SU-DHL-6 (cell line): Measurements from ENCODE around the gene GFOD1.

Source experiments
- H2AFZ ChIP-seq: fragments of 200-600 bp; sonication (generic); 2 replicates; pipeline ENCODE4 v1.6.1; 2014; ENCODE audit warnings: low read depth, mild to moderate bottlenecking, moderate library complexity, mixed read lengths, antibody characterized with exemption, low read length; ENCODE audit not compliant: severe bottlenecking
- H3F3A ChIP-seq: fragments of 200-600 bp; shearing (Covaris generic); 2 replicates; pipeline ENCODE4 v1.6.0; 2016; ENCODE audit warnings: antibody characterized with exemption, mild to moderate bottlenecking; ENCODE audit not compliant: insufficient read depth
- H3K27ac ChIP-seq: fragments of 200-600 bp; sonication (generic); 2 replicates; pipeline ENCODE4 v1.5.1; 2016; ENCODE audit warnings: low read depth, mild to moderate bottlenecking, low read length, moderate library complexity, mixed read lengths
- H3K27me3 ChIP-seq: fragments of 200-600 bp; sonication (generic), shearing (Covaris generic); 2 replicates; pipeline ENCODE4 v1.6.0; 2014; ENCODE audit warnings: mild to moderate bottlenecking, low read length
- H3K36me3 ChIP-seq: fragments of 200-600 bp; sonication (generic); 2 replicates; pipeline ENCODE4 v1.6.1; 2014; ENCODE audit warnings: mild to moderate bottlenecking, low read length, mixed read lengths
- H3K4me2 ChIP-seq: fragments of 300-600, 200-600 bp; shearing (Covaris generic), sonication (generic); 2 replicates; pipeline ENCODE4 v1.6.0; 2014; ENCODE audit warnings: low read length, low read depth, mild to moderate bottlenecking; ENCODE audit not compliant: poor library complexity, severe bottlenecking
- H3K4me3 ChIP-seq: fragments of 200-600 bp; sonication (generic); 2 replicates; pipeline ENCODE4 v1.5.1; 2014; ENCODE audit warnings: antibody characterized with exemption, low read length, mild to moderate bottlenecking, mixed read lengths; ENCODE audit not compliant: insufficient read depth, poor library complexity, severe bottlenecking
- H3K79me2 ChIP-seq: fragments of 200-600 bp; sonication (generic); 2 replicates; pipeline ENCODE4 v1.6.1; 2014; ENCODE audit warnings: mild to moderate bottlenecking, low read length, moderate library complexity; ENCODE audit not compliant: insufficient read depth
- H3K9ac ChIP-seq: fragments of 200-600 bp; sonication (generic); 2 replicates; pipeline ENCODE4 v1.7.0; 2014; ENCODE audit warnings: mild to moderate bottlenecking, low read length
- H3K9me2 ChIP-seq: fragments of 200-600 bp; sonication (generic); replicated peaks from 2 replicates; pipeline ENCODE4 v1.6.1; 2014; ENCODE audit warnings: low read length; ENCODE audit not compliant: insufficient read depth
- H3K9me3 ChIP-seq: fragments of 200-600 bp; sonication (generic); 2 replicates; pipeline ENCODE4 v1.6.1; 2014; ENCODE audit warnings: low read length, mixed read lengths; ENCODE audit not compliant: insufficient read depth
- H4K20me1 ChIP-seq: fragments of 200-600 bp; sonication (generic); 2 replicates; pipeline ENCODE4 v1.6.1; 2014; ENCODE audit warnings: low read depth, mild to moderate bottlenecking, antibody characterized with exemption, low read length, moderate library complexity, mixed read lengths
- EZH2phosphoT487 ChIP-seq: fragments of 200-600 bp; sonication (generic), shearing (Covaris generic); conservative IDR thresholded peaks from 2 replicates; pipeline ENCODE4 v1.6.1; 2018; ENCODE audit warnings: mild to moderate bottlenecking, antibody characterized with exemption, low read length, moderate library complexity, mixed read lengths
- TF ChIP-seq, protein P1 (sequence below): fragments of 200-600 bp; sonication (generic); IDR thresholded peaks from one replicate; pipeline ENCODE4 v1.5.1; 2017; ENCODE audit warnings: antibody characterized with exemption, mild to moderate bottlenecking, low read length, moderate library complexity; ENCODE audit not compliant: insufficient read depth, poor library complexity, severe bottlenecking

GFOD1 gene

DNA sequence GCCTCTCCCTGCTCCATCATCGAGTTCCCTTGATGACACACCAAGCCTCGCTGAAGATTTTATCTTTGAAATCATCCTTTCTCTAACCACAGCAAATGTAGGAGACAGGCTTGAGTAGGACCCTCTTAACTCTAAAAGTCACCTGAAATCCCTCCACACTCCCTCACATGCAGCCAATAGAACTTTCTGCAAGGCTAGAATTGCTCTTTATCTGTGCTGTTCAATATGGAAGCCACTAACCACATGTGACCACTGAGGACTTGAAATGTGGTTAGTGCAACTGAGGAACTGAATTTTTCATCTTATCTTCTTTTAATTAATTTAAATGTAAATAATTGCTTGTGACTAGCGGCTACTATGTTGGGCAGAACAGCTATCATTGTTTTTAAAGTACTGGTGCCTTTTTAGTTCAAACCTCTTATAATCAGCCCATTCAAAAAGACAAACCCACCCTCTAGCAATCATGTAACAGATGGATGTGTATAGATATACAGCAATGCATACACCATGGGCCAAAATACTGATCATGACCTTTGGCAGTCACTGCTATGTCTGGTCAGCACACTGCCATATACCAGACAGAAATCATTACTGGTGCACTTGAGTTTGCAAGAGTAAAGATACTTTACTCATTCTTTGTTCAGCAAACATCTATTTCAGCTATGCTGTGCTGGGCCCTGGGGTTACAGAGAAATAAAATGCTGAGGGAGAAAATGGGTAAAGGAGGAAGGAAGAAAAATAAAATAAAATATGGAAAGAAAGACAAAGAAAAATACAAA is 50.0 kb downstream of the GFOD1 start:
- H3K27me3 ChIP-seq, result no peaks in the 10 kb centered on the region
- H3K36me3 ChIP-seq, result no peaks in the 10 kb centered on the region
- H3K9ac ChIP-seq, result no peak overlapping the region
- TF ChIP-seq, protein P1, sequence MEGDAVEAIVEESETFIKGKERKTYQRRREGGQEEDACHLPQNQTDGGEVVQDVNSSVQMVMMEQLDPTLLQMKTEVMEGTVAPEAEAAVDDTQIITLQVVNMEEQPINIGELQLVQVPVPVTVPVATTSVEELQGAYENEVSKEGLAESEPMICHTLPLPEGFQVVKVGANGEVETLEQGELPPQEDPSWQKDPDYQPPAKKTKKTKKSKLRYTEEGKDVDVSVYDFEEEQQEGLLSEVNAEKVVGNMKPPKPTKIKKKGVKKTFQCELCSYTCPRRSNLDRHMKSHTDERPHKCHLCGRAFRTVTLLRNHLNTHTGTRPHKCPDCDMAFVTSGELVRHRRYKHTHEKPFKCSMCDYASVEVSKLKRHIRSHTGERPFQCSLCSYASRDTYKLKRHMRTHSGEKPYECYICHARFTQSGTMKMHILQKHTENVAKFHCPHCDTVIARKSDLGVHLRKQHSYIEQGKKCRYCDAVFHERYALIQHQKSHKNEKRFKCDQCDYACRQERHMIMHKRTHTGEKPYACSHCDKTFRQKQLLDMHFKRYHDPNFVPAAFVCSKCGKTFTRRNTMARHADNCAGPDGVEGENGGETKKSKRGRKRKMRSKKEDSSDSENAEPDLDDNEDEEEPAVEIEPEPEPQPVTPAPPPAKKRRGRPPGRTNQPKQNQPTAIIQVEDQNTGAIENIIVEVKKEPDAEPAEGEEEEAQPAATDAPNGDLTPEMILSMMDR, result no peak
- no peak for TF ChIP-seq EZH2phosphoT487
- no peaks in the 10 kb centered on the region for H3K79me2 ChIP-seq
- no peak overlapping the region for H3K4me3 ChIP-seq
- H2AFZ ChIP-seq, result no peak overlapping the region
- H3K4me2 ChIP-seq, result no peak overlapping the region
- no peaks in the 10 kb centered on the region for H3K9me3 ChIP-seq
- H3K9me2 ChIP-seq, result no peaks in the 10 kb centered on the region
- H3F3A ChIP-seq, result no peaks in the 10 kb centered on the region
- H4K20me1 ChIP-seq, result peaks cover 7% of the 10 kb centered on the region; the same call in 1 of the 2 replicates
- H3K27ac ChIP-seq, result no peak overlapping the region

DNA sequence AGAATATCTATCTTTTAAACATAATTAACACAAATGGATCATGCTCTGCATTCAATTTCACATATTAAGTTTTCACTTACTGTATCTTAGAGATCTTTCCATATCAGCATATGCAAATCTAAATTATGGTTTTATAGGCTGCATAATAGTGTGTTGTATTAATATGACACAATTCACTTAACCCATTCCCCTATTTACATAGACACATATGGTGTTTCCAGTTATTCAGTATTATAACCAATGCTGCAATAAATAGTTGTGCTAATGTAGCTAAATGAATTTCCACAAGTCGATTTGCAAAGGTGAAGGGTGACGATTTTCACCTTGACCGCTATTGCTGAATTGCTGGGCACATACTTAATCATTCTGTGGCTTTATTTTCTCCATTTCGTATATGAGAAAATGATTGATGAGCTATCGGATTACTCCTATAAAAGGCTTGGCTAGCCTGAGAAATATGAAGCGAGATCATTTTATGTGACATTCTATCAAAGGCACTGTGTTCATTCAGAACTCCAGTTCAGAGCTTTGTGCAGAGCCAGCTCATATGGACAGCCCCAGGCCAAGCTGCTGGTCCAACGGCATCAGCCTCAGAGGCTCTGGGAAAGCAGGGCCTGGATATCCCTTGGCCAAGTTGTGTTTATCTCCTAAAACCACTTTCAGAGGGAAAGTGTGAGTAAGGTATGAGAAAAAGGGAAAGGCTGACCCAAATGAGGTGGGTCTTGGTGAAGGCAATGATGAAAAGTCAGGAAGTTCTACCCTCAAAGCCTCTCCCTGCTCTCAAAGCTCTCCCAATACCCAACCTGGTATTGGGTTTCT is 50.8 kb downstream of the GFOD1 start:
- Histone ChIP-seq H4K20me1 (peaks cover 4% of the 10 kb centered on the region; the same call in 1 of the 2 replicates), H3K4me2 (no peak overlapping the region), H3K79me2 (no peaks in the 10 kb centered on the region), H3K9me2 (no peaks in the 10 kb centered on the region), H3K9me3 (no peaks in the 10 kb centered on the region), H3K36me3 (no peaks in the 10 kb centered on the region), H3F3A (no peaks in the 10 kb centered on the region), H3K4me3 (no peak overlapping the region), H3K27ac (no peak overlapping the region), H2AFZ (no peak overlapping the region), H3K27me3 (no peaks in the 10 kb centered on the region), H3K9ac (no peak overlapping the region)
- TF ChIP-seq EZH2phosphoT487, result no peak
- TF ChIP-seq, protein P1, result no peak

DNA sequence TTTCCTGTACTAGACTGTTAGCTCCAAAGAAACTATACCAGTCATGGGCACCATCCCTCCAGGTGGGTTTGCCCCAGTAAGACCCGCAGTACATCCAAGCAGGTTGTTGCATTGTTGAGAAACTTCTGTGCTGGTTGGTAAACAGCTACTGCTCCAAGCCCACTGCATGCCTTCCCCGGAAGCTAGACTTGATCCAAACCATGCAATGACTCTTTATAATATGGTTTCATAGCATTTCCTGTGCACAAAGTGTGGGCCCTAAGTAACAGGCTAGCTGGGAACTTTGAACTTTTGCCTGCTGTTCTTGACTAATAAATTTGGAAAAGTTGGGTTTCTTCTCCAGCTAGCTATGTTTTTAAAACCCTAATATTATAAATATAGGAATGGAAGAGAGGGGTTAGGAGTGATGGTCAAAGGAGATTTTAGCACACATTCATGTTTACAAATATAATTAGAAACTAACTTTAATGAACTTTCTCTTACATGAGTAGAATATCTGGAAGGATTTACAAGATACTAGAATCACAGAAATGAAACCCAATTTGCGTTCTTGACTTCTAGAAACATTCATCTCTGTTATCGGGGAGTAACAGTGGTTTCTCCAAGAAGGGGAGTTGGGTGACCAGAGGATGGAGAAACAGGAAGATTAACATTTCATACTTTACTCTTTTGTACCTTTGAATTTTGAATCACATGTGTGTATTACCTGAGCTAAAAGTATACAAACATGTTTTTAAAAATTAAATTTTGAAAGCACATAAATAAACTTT is 51.7 kb downstream of the GFOD1 start:
- H3K9ac ChIP-seq, result no peak overlapping the region
- no peaks in the 10 kb centered on the region for H3K9me2 ChIP-seq
- peaks cover 4% of the 10 kb centered on the region; the same call in 1 of the 2 replicates for H4K20me1 ChIP-seq
- no peaks in the 10 kb centered on the region for H3F3A ChIP-seq
- H3K79me2 ChIP-seq, result no peaks in the 10 kb centered on the region
- TF ChIP-seq, protein P1, result no peak
- no peak for TF ChIP-seq EZH2phosphoT487
- no peak overlapping the region for H3K4me3 ChIP-seq
- no peaks in the 10 kb centered on the region for H3K9me3 ChIP-seq
- no peak overlapping the region for H3K27ac ChIP-seq
- no peak overlapping the region for H2AFZ ChIP-seq
- no peaks in the 10 kb centered on the region for H3K36me3 ChIP-seq
- H3K27me3 ChIP-seq, result no peaks in the 10 kb centered on the region
- no peak overlapping the region for H3K4me2 ChIP-seq
